GM10847 (cell line): ENCODE measurements around the gene CEP170B.

Experiments used
- POLR2A ChIP-seq: IDR thresholded peaks from 2 replicates; pipeline ENCODE4 v1.6.1; 2011; ENCODE audit not compliant: insufficient read length; ENCODE audit errors: extremely low read depth

CEP170B gene

DNA sequence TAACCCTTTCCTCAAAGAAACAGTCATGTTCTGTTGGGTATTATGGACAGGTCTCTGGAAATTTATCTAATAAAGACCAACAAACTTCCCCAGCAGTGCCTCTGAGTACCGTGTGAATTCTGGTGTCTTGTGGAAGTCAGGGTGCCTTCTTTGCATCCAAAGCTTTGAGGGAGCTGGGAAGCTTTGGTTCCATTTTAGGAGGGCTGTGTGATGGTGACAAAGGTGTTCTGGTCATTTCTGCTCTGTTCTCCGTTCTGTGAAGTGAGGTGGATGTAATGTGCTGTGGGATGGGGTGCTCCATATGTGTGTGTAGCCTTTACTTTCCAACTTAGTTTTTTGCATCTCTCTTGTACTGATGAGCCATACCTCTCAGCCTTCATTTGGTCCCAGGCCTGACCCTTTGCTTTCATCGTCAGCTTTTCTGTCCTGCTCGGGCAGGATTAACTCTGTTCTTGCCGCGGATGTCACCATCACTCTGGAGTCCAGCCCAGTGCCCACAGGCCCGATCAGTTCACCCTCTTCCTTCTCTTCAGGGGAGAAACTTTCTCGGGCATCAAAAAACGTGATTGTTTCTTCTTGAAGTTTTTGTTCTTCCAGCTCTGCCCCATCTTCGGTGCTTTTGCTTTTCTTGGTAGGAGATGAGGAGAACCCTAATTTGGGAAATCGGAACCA, 72.8 kb downstream of the CEP170B start:
- TF ChIP-seq POLR2A = no peak

DNA sequence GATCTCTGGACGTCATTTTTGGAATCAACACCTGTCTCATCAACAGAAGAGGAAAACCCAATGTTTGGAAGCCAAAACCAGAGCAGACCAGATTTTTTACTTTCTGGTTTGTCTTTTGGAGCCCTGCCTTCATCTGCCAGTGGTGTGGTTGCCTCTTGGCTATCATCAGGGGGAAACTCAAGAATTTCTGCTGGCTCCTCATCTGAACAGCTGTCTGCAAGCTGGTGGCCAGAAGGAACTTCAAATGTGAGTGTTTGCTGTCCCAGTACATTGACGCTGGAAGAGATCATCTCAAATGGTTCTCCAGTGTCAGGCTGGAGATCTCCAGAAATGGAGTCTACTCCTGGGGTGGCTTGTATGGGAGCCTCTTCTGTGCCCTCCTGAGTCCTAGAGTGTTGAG, 73.4 kb downstream of the CEP170B start:
- TF ChIP-seq POLR2A = no peak

DNA sequence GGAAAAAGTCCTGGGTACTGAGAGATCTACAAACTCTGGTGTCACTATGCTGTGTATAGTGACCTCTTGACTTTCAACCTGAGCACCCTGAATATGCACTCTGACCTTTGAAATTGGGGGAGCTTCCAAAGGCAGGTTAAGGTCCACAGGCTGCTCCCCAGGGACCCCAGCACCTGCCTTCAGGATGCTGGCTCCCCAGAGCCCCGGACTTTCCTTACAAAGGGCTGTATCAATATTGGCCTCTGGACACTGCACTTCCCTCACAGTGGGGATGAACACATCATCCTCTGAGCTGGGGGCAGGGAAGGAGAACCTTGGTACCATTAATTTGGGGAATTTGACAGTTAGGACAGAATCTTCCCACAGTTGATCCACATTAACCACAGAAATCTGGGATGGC, 73.9 kb downstream of the CEP170B start:
- no peak for TF ChIP-seq POLR2A

DNA sequence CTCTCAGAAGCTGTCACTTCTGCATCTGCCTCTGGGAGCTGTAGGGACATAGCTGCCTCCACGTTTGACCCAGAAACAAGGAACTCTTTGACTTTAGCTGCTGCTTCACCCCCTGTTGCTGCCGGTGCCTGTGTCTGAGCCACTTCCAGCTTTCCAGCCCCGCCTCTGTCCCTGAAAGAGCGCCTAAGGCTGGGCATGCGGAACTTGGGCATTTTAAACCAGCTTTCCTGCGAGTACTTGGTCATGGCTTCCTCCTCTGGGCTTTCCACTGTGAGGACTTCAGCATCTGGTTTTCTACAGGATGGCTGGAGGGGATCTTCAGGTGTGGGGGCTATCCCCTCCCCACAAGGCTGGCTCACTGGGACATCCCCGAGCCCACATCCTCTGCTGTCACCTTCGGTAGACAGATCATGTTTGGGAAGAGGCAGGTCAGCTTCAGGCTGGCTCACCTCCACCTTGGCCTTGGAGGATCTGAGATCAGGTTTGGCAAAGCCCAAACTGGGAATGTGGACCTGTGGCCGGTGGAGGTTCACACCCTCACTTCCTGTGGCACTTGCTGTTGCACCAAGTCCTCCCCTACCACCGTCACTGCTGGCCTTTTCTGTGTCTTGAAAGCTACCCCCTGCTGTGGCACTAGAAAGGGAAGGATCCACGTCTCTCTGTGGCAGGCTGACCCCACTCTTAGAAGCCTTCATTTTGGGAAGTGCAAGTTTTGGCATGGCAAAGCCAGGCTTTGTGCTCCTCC, 74.8 kb downstream of the CEP170B start:
- TF ChIP-seq POLR2A = no peak

DNA sequence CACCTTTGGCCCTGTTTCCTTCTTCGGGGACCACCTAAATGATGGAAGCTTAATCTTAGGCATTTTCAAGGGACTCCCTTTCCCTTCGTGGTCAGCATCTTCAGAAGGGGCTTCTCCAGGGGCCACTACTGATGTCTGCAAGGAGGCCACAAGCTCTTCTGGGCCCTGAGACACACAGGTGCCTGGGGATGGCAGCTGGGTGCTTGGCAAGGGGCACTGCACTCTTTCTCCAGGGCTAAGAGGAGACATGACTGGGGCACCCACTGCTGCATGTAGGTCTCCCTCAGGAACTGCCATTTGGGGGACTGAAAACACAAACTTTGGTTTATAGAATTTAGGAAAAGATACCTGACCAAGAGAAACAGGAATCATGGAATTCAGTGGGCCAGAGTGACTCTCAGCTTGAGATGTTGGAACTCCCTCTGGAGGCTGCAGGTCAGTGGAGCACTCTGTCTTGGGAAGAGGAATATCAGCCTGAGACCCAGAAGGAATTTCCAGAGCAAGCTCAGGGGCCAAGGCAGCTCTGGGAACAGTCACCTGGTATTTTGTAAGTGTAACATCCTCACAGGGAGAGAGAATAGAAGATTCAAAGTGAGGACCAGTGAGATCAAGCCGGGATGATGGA, 75.6 kb downstream of the CEP170B start:
- TF ChIP-seq POLR2A = no peak

DNA sequence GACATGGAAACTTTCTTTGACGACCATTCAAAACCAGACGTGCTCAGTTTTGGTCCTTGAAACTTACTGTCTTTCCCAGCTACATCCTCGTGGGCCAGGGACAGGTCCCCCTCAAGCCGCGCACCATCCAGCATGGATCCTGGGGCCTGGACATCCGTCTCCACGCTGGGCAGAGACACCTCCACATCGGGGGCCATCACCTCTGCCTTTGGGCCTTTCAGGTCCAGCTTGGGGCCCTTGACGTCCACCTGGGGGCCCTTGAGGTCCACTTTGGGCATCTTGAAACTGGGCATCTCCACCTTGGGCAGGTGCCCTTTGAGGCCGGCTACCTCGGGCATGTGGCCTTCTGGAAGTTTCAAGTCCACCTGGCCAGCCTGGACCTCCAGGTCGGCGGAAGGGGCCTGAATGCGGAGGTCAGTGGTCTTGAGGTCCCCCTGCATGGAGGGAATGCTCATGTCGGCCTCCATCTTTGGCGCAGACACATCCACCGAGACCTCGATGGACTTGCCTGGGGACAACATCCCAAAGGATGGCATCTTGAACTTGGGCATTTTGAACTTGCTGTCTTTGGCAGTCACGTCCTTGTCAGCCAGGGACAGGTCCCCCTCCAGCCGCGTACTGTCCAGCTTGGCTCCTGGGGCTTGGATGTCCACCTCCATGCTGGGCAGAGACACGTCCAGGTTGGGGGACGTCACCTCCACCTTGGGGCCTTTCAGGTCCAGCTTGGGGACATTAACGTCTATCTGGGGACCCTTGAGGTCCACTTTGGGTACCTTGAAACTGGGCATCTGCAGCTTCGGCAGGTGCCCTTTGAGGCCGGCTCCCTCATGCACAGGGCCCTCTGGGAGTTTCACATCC, 76.7 kb downstream of the CEP170B start:
- TF ChIP-seq POLR2A = no peak

DNA sequence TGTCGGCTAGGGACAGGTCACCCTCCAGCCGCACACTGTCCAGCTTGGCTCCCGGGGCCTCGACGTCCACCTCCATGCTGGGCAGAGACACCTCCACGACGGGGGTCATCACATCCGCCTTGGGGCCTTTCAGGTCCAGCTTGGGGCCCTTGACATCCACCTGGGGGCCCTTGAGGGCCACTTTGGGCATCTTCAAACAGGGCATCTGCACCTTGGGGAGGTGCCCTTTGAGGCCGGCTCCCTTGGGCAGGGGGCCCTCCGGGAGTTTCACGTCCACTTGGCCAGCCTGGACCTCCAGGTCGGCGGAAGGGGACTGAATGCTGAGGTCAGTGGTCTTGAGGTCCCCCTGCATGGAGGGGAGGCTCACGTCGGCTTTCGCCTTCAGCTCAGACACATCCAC, 77.5 kb downstream of the CEP170B start:
- no peak for TF ChIP-seq POLR2A
